ENCODE data around the gene POU3F1. TPM values are rescaled to one million over a fixed set of nuclear protein-coding genes. Genes with fewer than 3 reads are reported as not detected.

The POU3F1 gene
- polyA plus RNA-seq, 3 donors: 0.79 to 1.7 (median 0.91) TPM

DNA sequence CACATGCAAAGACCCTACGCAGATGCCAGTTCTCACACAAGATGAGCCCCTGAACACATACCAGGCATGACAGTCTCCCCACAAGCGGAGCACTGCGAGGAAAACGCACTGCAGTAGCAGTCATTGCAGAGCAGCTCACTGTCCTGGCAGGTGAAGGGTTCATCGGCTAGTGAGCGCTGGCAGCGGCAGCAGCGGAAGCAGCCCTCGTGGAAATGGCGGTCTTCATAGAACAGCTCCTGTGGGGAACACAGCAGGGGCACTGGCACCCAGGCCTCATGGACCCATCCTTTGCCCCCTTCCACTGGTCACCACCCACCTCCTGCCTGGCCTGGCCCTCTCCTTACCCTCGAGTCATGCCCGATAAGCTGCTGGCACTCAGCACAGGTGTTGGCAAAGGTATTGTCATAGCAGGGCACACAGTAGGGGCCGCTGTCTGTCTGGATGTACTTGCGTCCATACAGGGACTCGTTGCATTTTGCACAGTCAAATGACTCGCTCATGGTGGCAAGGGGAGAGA is 47.6 kb downstream of the POU3F1 start:
- DNase-seq (ENCODE audit: extremely low read depth in 1 of 11, low read depth in 9 of 11, low spot score in 4 of 11): no peak

DNA sequence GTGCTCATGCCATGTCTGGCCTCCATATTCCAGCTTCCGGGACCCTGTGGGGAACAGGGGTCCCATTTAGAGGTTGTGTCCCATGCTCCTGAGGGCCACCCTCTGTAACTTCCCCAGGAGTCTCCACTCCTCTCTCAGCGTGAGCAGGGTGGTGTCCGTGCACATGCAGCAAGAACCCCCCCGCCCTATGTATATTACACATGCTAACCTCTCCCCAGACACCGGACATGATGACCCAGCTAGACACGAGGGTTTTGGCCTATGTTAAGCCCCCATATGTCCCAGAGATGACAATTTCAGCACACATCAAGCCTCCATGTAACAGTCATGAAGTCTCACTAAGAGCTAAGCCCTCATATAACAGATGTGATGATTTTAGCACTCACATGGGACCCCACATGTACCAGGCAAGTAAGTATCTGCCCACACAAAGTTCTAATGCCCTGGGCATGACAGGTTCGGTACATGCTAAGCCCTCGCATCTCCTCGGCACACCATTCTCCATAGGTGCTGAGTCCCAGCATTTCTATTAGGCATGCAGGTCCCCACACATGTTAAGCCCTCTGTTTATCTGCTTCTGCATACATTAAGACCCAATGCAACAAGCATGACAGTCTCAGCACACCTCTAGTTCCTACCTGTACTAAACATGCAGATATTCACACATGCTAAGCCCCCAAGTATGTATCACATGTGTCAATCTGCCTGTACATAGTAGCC is 48.3 kb downstream of the POU3F1 start:
- DNase-seq (ENCODE audit: extremely low read depth in 1 of 11, low read depth in 9 of 11, low spot score in 4 of 11): no peak

DNA sequence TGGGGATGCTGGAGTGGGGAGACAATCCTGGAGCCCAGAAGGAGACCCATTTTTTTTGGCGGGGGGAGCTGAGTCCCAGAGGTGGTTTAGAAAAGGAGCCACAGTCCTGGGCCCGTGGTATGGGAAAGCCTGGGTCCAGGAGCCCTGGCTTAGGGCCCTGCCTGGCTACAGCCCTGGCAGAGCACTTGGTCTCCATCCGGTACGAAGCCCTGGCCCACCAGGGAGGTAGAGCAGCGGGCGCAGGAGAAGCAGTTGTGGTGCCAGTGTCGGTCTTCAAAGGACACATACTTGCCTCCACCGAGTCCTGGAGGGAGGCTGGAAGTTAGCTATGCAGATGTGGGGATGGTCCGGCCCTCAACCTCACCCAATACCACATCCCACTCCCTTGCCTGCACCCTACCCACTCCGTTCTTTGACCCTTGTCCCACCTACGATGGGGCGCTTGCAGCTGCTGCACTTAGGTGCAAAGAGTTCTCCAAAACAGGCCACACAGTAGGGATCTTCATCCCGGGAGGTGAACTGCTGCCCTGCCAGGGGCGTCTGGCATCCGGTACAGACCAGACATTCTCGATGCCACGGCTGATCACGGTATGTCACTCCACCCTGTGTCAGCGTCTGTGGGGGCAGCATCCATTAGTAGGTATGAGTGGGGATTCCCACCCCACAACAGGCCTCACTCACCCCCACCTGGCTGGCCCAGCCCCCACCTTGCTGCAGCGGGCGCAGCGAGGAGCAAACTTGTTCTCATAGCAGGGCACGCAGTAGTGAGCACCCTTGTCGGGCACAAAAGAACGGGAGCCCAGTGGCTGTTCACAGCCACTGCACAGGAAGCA is 49.1 kb downstream of the POU3F1 start:
- DNase-seq (ENCODE audit: extremely low read depth in 1 of 11, low read depth in 9 of 11, low spot score in 4 of 11): no peak

DNA sequence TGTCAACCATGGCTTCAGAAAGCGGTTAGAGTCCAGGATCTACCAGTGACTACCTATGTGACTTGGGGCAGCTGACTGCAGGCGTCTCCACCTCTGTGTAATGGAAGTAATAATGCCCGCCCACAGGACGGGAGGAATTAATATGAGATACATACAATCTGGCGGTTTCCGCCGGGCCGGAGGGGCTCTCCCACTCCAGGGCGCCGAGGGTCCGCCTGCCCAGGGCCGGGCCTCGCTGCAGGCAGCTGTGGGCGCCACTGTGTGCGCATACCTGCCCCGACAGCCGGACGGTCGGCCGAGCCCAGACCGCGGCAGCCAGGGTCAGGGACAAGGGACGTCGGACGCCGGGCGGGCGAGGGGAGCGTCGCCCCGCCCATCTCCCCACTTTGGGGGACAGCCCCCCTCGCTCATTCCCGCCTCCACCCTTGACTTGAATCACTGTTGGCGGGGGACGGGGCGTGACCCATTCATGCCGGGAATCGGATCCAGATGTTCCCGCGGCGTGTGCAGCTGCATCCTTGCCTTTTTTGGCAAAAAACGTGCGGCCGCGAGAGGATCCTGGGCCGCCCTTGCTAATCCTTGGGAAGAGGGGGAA is 50.7 kb downstream of the POU3F1 start:
- peak in 6 of 11 donors; percentile 66 to 84 (median 75) for DNase-seq (ENCODE audit: extremely low read depth in 1 of 11, low read depth in 9 of 11, low spot score in 4 of 11)

DNA sequence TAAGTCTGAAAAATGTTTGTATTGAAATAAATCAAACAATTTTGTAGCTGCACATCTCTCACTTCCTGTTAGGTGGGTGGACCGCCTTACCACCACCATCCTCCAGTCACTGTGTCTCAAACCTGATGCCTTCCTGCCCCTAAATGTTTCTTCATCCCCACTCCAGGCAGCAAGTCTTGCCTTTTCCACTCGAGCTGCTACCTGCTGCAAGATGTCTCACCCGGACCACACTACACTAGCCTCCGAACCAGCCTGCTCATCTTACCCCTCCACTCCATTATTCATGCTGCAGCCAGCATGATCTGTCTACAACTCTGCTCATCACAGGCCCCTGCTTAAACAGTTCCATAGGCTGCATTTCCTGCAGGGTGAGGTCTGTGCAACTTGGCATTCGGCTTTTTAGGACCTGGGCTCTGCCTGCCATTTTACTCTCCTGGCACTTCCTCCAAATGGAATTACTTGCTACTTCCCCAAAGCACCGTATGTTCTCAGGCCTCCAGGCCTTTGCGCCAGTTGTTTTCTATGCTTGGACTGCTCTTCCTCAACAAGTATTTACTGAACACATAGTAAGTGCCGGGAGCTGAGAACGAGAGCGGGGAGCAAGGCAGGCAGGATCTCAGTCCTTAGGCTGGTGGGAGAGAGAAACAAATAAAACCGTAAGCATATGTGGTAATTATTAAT is 51.6 kb downstream of the POU3F1 start:
- no peak for DNase-seq (ENCODE audit: extremely low read depth in 1 of 11, low read depth in 9 of 11, low spot score in 4 of 11)

Other genes starting within 250 kb of the POU3F1 start
- 10 to 100 TPM; 19.3 to 32.5 (median 30.8) TPM for gene C1orf122, start 239.0 kb downstream of the POU3F1 start, polyA plus RNA-seq (ENCODE audit: insufficient read length in 3 of 3)
- gene YRDC, start 238.6 kb downstream of the POU3F1 start, polyA plus RNA-seq (ENCODE audit: insufficient read length in 3 of 3): 10 to 100 TPM; 11.8 to 14.8 (median 12.6) TPM
- 1 to 10 TPM; 7.8 to 9.4 (median 8.9) TPM for gene MTF1, start 187.2 kb downstream of the POU3F1 start, polyA plus RNA-seq (ENCODE audit: insufficient read length in 3 of 3)
- gene INPP5B, start 99.7 kb downstream of the POU3F1 start, polyA plus RNA-seq (ENCODE audit: insufficient read length in 3 of 3): 10 to 100 TPM; 16.4 to 20.3 (median 17.9) TPM
- 100 to 1,000 TPM in 2 of 3 donors, 10 to 100 TPM in 1; 90.5 to 111 (median 108) TPM for gene SF3A3, start 56.8 kb downstream of the POU3F1 start, polyA plus RNA-seq (ENCODE audit: insufficient read length in 3 of 3)
- gene FHL3, start 41.3 kb downstream of the POU3F1 start, polyA plus RNA-seq (ENCODE audit: insufficient read length in 3 of 3): 10 to 100 TPM; 17.3 to 21.2 (median 18.9) TPM
- gene UTP11, start 34.1 kb downstream of the POU3F1 start, polyA plus RNA-seq (ENCODE audit: insufficient read length in 3 of 3): 10 to 100 TPM; 37.1 to 44.5 (median 42.3) TPM

All from renal cortex interstitium (tissue), 11 donors.